Measurements from ENCODE around the gene IFI30. TPM values are rescaled to one million over a fixed set of nuclear protein-coding genes. Genes with fewer than 3 reads are reported as not detected.

Gene IFI30
- 100 to 1,000 TPM in 1 of 3 donors, 10 to 100 TPM in 2; 46.6 to 122 (median 49.4) TPM for total RNA-seq
- long read RNA-seq, donor 1, transcript IFI30-201 (7 exons, 1,134 nt), result major isoform, 38 of 40 reads
- long read RNA-seq, donor 1, partial matches to known transcripts, result 1 of 40 reads
- long read RNA-seq, donor 1, other reads (novel, unspliced or antisense), result 1 of 40 reads
- long read RNA-seq, donor 2, transcript IFI30-201 (7 exons, 1,134 nt), result major isoform, 162 of 166 reads
- long read RNA-seq, donor 2, partial matches to known transcripts, result 0 of 166 reads
- long read RNA-seq, donor 2, other reads (novel, unspliced or antisense), result 4 of 166 reads

GRCh38 chr19:18173572-18174288, at the start of gene IFI30:
Gene IFI30 (plus strand): TSS chr19:18173813. CDS start chr19:18173842, 29 bp downstream.
- H3K4me3 ChIP-seq, result peak within 1 kb of the TSS; percentile 15
- H3K36me3 ChIP-seq (ENCODE audit: low read depth), result no peaks in the 10 kb centered on the region
- intact Hi-C loops (cut with DNase I, micrococcal nuclease), result no loop called here
- peaks cover 6% of the 10 kb centered on the region for H3K4me1 ChIP-seq (ENCODE audit: low read depth)
- DNase-seq (peak; percentile 83 to 93 (median 87)), ATAC-seq (peak; percentile 83)
- H3K9me3 ChIP-seq, result no peaks in the 10 kb centered on the region
- no peak for TF ChIP-seq CTCF (IDR thresholded peaks at IDR 0.05)

- intact Hi-C loops (cut with DNase I, micrococcal nuclease), result no loop called here
- TF ChIP-seq CTCF (IDR thresholded peaks at IDR 0.05), result no peak
- DNase-seq (no peak), ATAC-seq (no peak)
- H3K36me3 ChIP-seq (ENCODE audit: low read depth), result no peaks in the 10 kb centered on the region
- no peaks in the 10 kb centered on the region for H3K9me3 ChIP-seq
- H3K4me1 ChIP-seq (ENCODE audit: low read depth), result peaks cover 1% of the 10 kb centered on the region
- no peak overlapping the region for H3K4me3 ChIP-seq
These were observed 49.8 kb upstream of the IFI30 start for GRCh38 chr19:18123819-18124218.

GRCh38 chr19:18126097-18126496, 47.5 kb upstream of the IFI30 start:
- TF ChIP-seq CTCF (IDR thresholded peaks at IDR 0.05), result no peak
- no peaks in the 10 kb centered on the region for H3K4me1 ChIP-seq (ENCODE audit: low read depth)
- DNase-seq, result no peak
- intact Hi-C loops (cut with DNase I, micrococcal nuclease), result no loop called here
- no peak for ATAC-seq
- no peak overlapping the region for H3K4me3 ChIP-seq
- H3K9me3 ChIP-seq, result no peaks in the 10 kb centered on the region
- H3K36me3 ChIP-seq (ENCODE audit: low read depth), result no peaks in the 10 kb centered on the region

GRCh38 chr19:18128044-18128443, 45.6 kb upstream of the IFI30 start:
- TF ChIP-seq CTCF (IDR thresholded peaks at IDR 0.05), result no peak
- intact Hi-C loops (cut with DNase I, micrococcal nuclease), result no loop called here
- Histone ChIP-seq H3K4me3 (no peak overlapping the region), H3K36me3 (ENCODE audit: low read depth) (no peaks in the 10 kb centered on the region), H3K4me1 (ENCODE audit: low read depth) (no peaks in the 10 kb centered on the region), H3K9me3 (no peaks in the 10 kb centered on the region)
- DNase-seq (no peak), ATAC-seq (peak; percentile 12)

GRCh38 chr19:18128805-18129204, 44.8 kb upstream of the IFI30 start:
- Histone ChIP-seq H3K4me3 (no peak overlapping the region), H3K4me1 (ENCODE audit: low read depth) (no peaks in the 10 kb centered on the region), H3K36me3 (ENCODE audit: low read depth) (no peaks in the 10 kb centered on the region), H3K9me3 (no peaks in the 10 kb centered on the region)
- no peak for ATAC-seq
- intact Hi-C loops (cut with DNase I, micrococcal nuclease), result no loop called here
- no peak for TF ChIP-seq CTCF (IDR thresholded peaks at IDR 0.05)
- no peak for DNase-seq

Data from mucosa of descending colon (tissue), 3 donors.